ENCODE measurements around the gene MPPED2.

MPPED2 gene

GRCh38 chr11:30535818-30536217 lies 50.3 kb downstream of the MPPED2 start:
- no CpG with 5 or more reads among the region's 13 CpGs for WGBS (ENCODE audit: insufficient coverage, insufficient read length)
- Histone ChIP-seq H3K27me3 (ENCODE audit: control insufficient read depth, insufficient read depth, low read length) (no peaks in the 10 kb centered on the region), H3K27ac (ENCODE audit: low read length) (no peak overlapping the region), H3K4me3 (ENCODE audit: low read length) (no peak overlapping the region), H3K4me1 (ENCODE audit: control insufficient read depth, insufficient read depth, low read length) (no peaks in the 10 kb centered on the region), H3K9me3 (ENCODE audit: control insufficient read depth, insufficient read depth, low read length) (no peaks in the 10 kb centered on the region), H3K36me3 (ENCODE audit: control insufficient read depth, insufficient read depth, low read length) (no peaks in the 10 kb centered on the region)
- no peak for DNase-seq (ENCODE audit: low read depth, low spot score)

- no peaks in the 10 kb centered on the region for H3K36me3 ChIP-seq (ENCODE audit: control insufficient read depth, insufficient read depth, low read length)
- H3K27ac ChIP-seq (ENCODE audit: low read length), result no peak overlapping the region
- H3K4me1 ChIP-seq (ENCODE audit: control insufficient read depth, insufficient read depth, low read length), result no peaks in the 10 kb centered on the region
- H3K9me3 ChIP-seq (ENCODE audit: control insufficient read depth, insufficient read depth, low read length), result no peaks in the 10 kb centered on the region
- no peaks in the 10 kb centered on the region for H3K27me3 ChIP-seq (ENCODE audit: control insufficient read depth, insufficient read depth, low read length)
- H3K4me3 ChIP-seq (ENCODE audit: low read length), result no peak overlapping the region
- no peak for DNase-seq (ENCODE audit: low read depth, low spot score)
- no CpG with 5 or more reads among the region's 2 CpGs for WGBS (ENCODE audit: insufficient coverage, insufficient read length)
Measured at GRCh38 chr11:30533445-30533947, 52.7 kb downstream of the MPPED2 start.

GRCh38 chr11:30527566-30527965 lies 58.6 kb downstream of the MPPED2 start:
- no peak for DNase-seq (ENCODE audit: low read depth, low spot score)
- Histone ChIP-seq H3K4me3 (ENCODE audit: low read length) (no peak overlapping the region), H3K9me3 (ENCODE audit: control insufficient read depth, insufficient read depth, low read length) (no peaks in the 10 kb centered on the region), H3K27me3 (ENCODE audit: control insufficient read depth, insufficient read depth, low read length) (no peaks in the 10 kb centered on the region), H3K27ac (ENCODE audit: low read length) (no peak overlapping the region), H3K36me3 (ENCODE audit: control insufficient read depth, insufficient read depth, low read length) (no peaks in the 10 kb centered on the region), H3K4me1 (ENCODE audit: control insufficient read depth, insufficient read depth, low read length) (0 out of 2 replicates have a peak, but pooled peaks cover 2% of the 10 kb centered on the region)
- WGBS (ENCODE audit: insufficient coverage, insufficient read length), result no CpG with 5 or more reads among the region's 3 CpGs

- DNase-seq (ENCODE audit: low read depth, low spot score), result no peak
- no CpG with 5 or more reads among the region's 3 CpGs for WGBS (ENCODE audit: insufficient coverage, insufficient read length)
- Histone ChIP-seq H3K27me3 (ENCODE audit: control insufficient read depth, insufficient read depth, low read length) (no peaks in the 10 kb centered on the region), H3K27ac (ENCODE audit: low read length) (no peak overlapping the region), H3K4me3 (ENCODE audit: low read length) (no peak overlapping the region), H3K4me1 (ENCODE audit: control insufficient read depth, insufficient read depth, low read length) (0 out of 2 replicates have a peak, but pooled peaks cover 2% of the 10 kb centered on the region), H3K36me3 (ENCODE audit: control insufficient read depth, insufficient read depth, low read length) (no peaks in the 10 kb centered on the region), H3K9me3 (ENCODE audit: control insufficient read depth, insufficient read depth, low read length) (no peaks in the 10 kb centered on the region)
Measured at GRCh38 chr11:30526558-30526957, 59.6 kb downstream of the MPPED2 start.

GRCh38 chr11:30522536-30523243 lies 63.5 kb downstream of the MPPED2 start:
- no peak overlapping the region for H3K27ac ChIP-seq (ENCODE audit: low read length)
- H3K9me3 ChIP-seq (ENCODE audit: control insufficient read depth, insufficient read depth, low read length), result no peaks in the 10 kb centered on the region
- H3K4me1 ChIP-seq (ENCODE audit: control insufficient read depth, insufficient read depth, low read length), result 0 out of 2 replicates have a peak, but pooled peaks cover 2% of the 10 kb centered on the region
- no peaks in the 10 kb centered on the region for H3K27me3 ChIP-seq (ENCODE audit: control insufficient read depth, insufficient read depth, low read length)
- no peak overlapping the region for H3K4me3 ChIP-seq (ENCODE audit: low read length)
- no peaks in the 10 kb centered on the region for H3K36me3 ChIP-seq (ENCODE audit: control insufficient read depth, insufficient read depth, low read length)
- no peak for DNase-seq (ENCODE audit: low read depth, low spot score)
- WGBS (ENCODE audit: insufficient coverage, insufficient read length), result no CpG with 5 or more reads among the region's 9 CpGs

- WGBS (ENCODE audit: insufficient coverage, insufficient read length), result no CpG with 5 or more reads among the region's 8 CpGs
- H3K36me3 ChIP-seq (ENCODE audit: control insufficient read depth, insufficient read depth, low read length), result no peaks in the 10 kb centered on the region
- H3K9me3 ChIP-seq (ENCODE audit: control insufficient read depth, insufficient read depth, low read length), result no peaks in the 10 kb centered on the region
- H3K4me3 ChIP-seq (ENCODE audit: low read length), result no peak overlapping the region
- no peaks in the 10 kb centered on the region for H3K27me3 ChIP-seq (ENCODE audit: control insufficient read depth, insufficient read depth, low read length)
- DNase-seq (ENCODE audit: low read depth, low spot score), result no peak
- no peaks in the 10 kb centered on the region for H3K4me1 ChIP-seq (ENCODE audit: control insufficient read depth, insufficient read depth, low read length)
- H3K27ac ChIP-seq (ENCODE audit: low read length), result no peak overlapping the region
Measured at GRCh38 chr11:30521297-30522071, 64.7 kb downstream of the MPPED2 start.

GRCh38 chr11:30513087-30513486 lies 73.1 kb downstream of the MPPED2 start:
- WGBS (ENCODE audit: insufficient coverage, insufficient read length), result no CpG with 5 or more reads among the region's 1 CpG
- H3K27me3 ChIP-seq (ENCODE audit: control insufficient read depth, insufficient read depth, low read length), result no peaks in the 10 kb centered on the region
- no peak for DNase-seq (ENCODE audit: low read depth, low spot score)

GRCh38 chr11:30511408-30511807 lies 74.7 kb downstream of the MPPED2 start:
- WGBS (ENCODE audit: insufficient coverage, insufficient read length), result no CpG with 5 or more reads among the region's 4 CpGs
- no peaks in the 10 kb centered on the region for H3K9me3 ChIP-seq (ENCODE audit: control insufficient read depth, insufficient read depth, low read length)
- DNase-seq (ENCODE audit: low read depth, low spot score), result no peak

More at GRCh38 chr11:30513087-30513486, 73.1 kb downstream of the MPPED2 start:
- H3K9me3 ChIP-seq (ENCODE audit: control insufficient read depth, insufficient read depth, low read length), result no peaks in the 10 kb centered on the region
- no peaks in the 10 kb centered on the region for H3K4me1 ChIP-seq (ENCODE audit: control insufficient read depth, insufficient read depth, low read length)
- no peak overlapping the region for H3K27ac ChIP-seq (ENCODE audit: low read length)
- no peaks in the 10 kb centered on the region for H3K36me3 ChIP-seq (ENCODE audit: control insufficient read depth, insufficient read depth, low read length)
- no peak overlapping the region for H3K4me3 ChIP-seq (ENCODE audit: low read length)

GRCh38 chr11:30510750-30511149 lies 75.4 kb downstream of the MPPED2 start:
- no peak for DNase-seq (ENCODE audit: low read depth, low spot score)
- Histone ChIP-seq H3K27me3 (ENCODE audit: control insufficient read depth, insufficient read depth, low read length) (no peaks in the 10 kb centered on the region), H3K36me3 (ENCODE audit: control insufficient read depth, insufficient read depth, low read length) (no peaks in the 10 kb centered on the region), H3K27ac (ENCODE audit: low read length) (no peak overlapping the region), H3K4me3 (ENCODE audit: low read length) (no peak overlapping the region), H3K9me3 (ENCODE audit: control insufficient read depth, insufficient read depth, low read length) (no peaks in the 10 kb centered on the region), H3K4me1 (ENCODE audit: control insufficient read depth, insufficient read depth, low read length) (no peaks in the 10 kb centered on the region)
- no CpG with 5 or more reads among the region's 2 CpGs for WGBS (ENCODE audit: insufficient coverage, insufficient read length)

More at GRCh38 chr11:30511408-30511807, 74.7 kb downstream of the MPPED2 start:
- no peaks in the 10 kb centered on the region for H3K4me1 ChIP-seq (ENCODE audit: control insufficient read depth, insufficient read depth, low read length)
- H3K27ac ChIP-seq (ENCODE audit: low read length), result no peak overlapping the region
- H3K4me3 ChIP-seq (ENCODE audit: low read length), result no peak overlapping the region
- H3K36me3 ChIP-seq (ENCODE audit: control insufficient read depth, insufficient read depth, low read length), result no peaks in the 10 kb centered on the region
- no peaks in the 10 kb centered on the region for H3K27me3 ChIP-seq (ENCODE audit: control insufficient read depth, insufficient read depth, low read length)

- Histone ChIP-seq H3K36me3 (ENCODE audit: control insufficient read depth, insufficient read depth, low read length) (no peaks in the 10 kb centered on the region), H3K4me3 (ENCODE audit: low read length) (no peak overlapping the region), H3K27me3 (ENCODE audit: control insufficient read depth, insufficient read depth, low read length) (no peaks in the 10 kb centered on the region), H3K9me3 (ENCODE audit: control insufficient read depth, insufficient read depth, low read length) (no peaks in the 10 kb centered on the region), H3K4me1 (ENCODE audit: control insufficient read depth, insufficient read depth, low read length) (no peaks in the 10 kb centered on the region), H3K27ac (ENCODE audit: low read length) (no peak overlapping the region)
- no peak for DNase-seq (ENCODE audit: low read depth, low spot score)
- no CpG with 5 or more reads among the region's 2 CpGs for WGBS (ENCODE audit: insufficient coverage, insufficient read length)
Measured at GRCh38 chr11:30509364-30509763, 76.8 kb downstream of the MPPED2 start.

Measured in iPS DF 6.9 (cell line).